Measurements from ENCODE around the gene CAST. TPM values are rescaled to one million over a fixed set of nuclear protein-coding genes. Genes with fewer than 3 reads are reported as not detected.

The CAST gene
- total RNA-seq, 1 experiment from 2014 or later: 52.3 TPM

DNA sequence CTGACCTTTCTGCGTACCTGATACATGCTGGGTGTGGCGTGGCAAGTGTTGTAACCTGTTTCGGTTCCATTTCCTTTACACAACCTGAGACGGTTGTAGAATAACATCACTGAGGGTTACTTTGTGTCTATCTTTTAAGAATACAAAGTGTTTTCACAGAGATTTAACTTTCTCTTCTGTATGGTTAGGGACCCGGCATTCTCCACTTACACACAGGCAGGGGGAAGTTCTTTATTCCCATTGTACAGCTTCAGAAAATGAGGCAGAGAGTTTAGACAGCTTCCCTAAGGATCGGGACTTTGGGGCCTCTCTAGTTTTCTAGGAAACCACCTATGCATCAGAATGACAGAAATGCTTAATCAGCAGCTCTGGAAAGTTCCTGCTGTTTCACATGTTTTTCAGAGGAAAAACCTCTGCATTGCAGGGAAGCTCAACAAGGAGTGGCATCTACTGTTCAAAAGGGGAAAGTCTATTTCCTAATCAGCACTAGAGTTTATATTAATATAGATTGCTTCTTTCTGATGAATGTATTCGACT is 41.3 kb downstream of the CAST start:
- H3K79me2 ChIP-seq (ENCODE audit: insufficient read depth, low read length): no peaks in the 10 kb centered on the region
- no peak overlapping the region for H2BK15ac ChIP-seq (ENCODE audit: low read depth, low read length)
- Mint-ChIP-seq H3K36me3 (ENCODE audit: insufficient read depth in 1 of 3, low read depth in 3 of 3) (no peaks in the 10 kb centered on the region), H3K4me1 (peaks cover 18 to 23% of the 10 kb centered on the region in 2 experiments), H3K27me3 (ENCODE audit: low read depth) (peaks cover 11% of the 10 kb centered on the region), H3K27ac (peak overlapping the region; percentile 36 to 75 (median 63); a peak in 2 of 7 replicates), H3K9me3 (no peaks in the 10 kb centered on the region), H3K4me3 (peak overlapping the region; percentile 84 to 86)
- DNase-seq: no peak
- no peak overlapping the region for H2AK5ac ChIP-seq (ENCODE audit: insufficient read length, low read length)
- H3K56ac ChIP-seq (ENCODE audit: insufficient read length, low read depth, low read length): no peak overlapping the region
- peak overlapping the region; percentile 85 for H3K4me2 ChIP-seq (ENCODE audit: insufficient read depth, insufficient read length, low read length)
- no peak overlapping the region for H4K8ac ChIP-seq (replicated peaks; ENCODE audit: insufficient read length, low read depth, low read length)
- no peaks in the 10 kb centered on the region for H3K79me1 ChIP-seq (ENCODE audit: insufficient read depth, low read depth, low read length, poor library complexity, severe bottlenecking)
- no peak overlapping the region for H3K18ac ChIP-seq (ENCODE audit: insufficient read length, low read depth, low read length)
- H3K23ac ChIP-seq (ENCODE audit: insufficient read length, low read depth, low read length): no peak overlapping the region
- no peak overlapping the region for H3K27ac ChIP-seq (ENCODE audit: insufficient read length, low read depth, low read length)
- peak overlapping the region; percentile 53 for H3K9ac ChIP-seq (ENCODE audit: extremely low read depth, insufficient read length, low read length)
- H2AFZ ChIP-seq (ENCODE audit: low read length): no peak overlapping the region
- peak overlapping the region; percentile 87; the same call in 1 of the 2 replicates for H3K14ac ChIP-seq (ENCODE audit: insufficient read depth, low read length)
- no peak overlapping the region for H2BK20ac ChIP-seq (ENCODE audit: low read depth, low read length, poor library complexity, severe bottlenecking)
- no peak overlapping the region for H3T11ph ChIP-seq (ENCODE audit: low read length)
- peaks cover 3% of the 10 kb centered on the region; the same call in 1 of the 2 replicates for H3K4me1 ChIP-seq (ENCODE audit: insufficient read depth, low read length)
- H3K23me2 ChIP-seq (ENCODE audit: insufficient read length, low read depth, low read length, poor library complexity, severe bottlenecking): peaks cover 7% of the 10 kb centered on the region
- no peak overlapping the region for H2BK120ac ChIP-seq (ENCODE audit: low read depth, low read length, poor library complexity, severe bottlenecking)
- WGBS (ENCODE audit: extremely low coverage, insufficient read length, low lambda C conversion rate): no CpG with 5 or more reads among the region's 7 CpGs
- TF ChIP-seq, protein P1, sequence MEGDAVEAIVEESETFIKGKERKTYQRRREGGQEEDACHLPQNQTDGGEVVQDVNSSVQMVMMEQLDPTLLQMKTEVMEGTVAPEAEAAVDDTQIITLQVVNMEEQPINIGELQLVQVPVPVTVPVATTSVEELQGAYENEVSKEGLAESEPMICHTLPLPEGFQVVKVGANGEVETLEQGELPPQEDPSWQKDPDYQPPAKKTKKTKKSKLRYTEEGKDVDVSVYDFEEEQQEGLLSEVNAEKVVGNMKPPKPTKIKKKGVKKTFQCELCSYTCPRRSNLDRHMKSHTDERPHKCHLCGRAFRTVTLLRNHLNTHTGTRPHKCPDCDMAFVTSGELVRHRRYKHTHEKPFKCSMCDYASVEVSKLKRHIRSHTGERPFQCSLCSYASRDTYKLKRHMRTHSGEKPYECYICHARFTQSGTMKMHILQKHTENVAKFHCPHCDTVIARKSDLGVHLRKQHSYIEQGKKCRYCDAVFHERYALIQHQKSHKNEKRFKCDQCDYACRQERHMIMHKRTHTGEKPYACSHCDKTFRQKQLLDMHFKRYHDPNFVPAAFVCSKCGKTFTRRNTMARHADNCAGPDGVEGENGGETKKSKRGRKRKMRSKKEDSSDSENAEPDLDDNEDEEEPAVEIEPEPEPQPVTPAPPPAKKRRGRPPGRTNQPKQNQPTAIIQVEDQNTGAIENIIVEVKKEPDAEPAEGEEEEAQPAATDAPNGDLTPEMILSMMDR (conservative IDR thresholded peaks at IDR 0.05): no peak
- no peak overlapping the region for H3K4ac ChIP-seq (ENCODE audit: low read depth, low read length)
- no peak overlapping the region for H2BK12ac ChIP-seq (ENCODE audit: insufficient read length, low read depth, low read length)
- no peaks in the 10 kb centered on the region for H3K9me3 ChIP-seq (ENCODE audit: control insufficient read depth, low read depth, low read length)
- H4K5ac ChIP-seq (ENCODE audit: insufficient read length, low read depth, low read length): no peak overlapping the region
- no peak overlapping the region for H4K91ac ChIP-seq (ENCODE audit: insufficient read length, low read depth, low read length)
- H2BK5ac ChIP-seq (ENCODE audit: insufficient read length, low read length): no peak overlapping the region
- H3K27me3 ChIP-seq (ENCODE audit: insufficient read depth, low read length): no peaks in the 10 kb centered on the region
- no peaks in the 10 kb centered on the region for H4K20me1 ChIP-seq (ENCODE audit: control insufficient read depth, insufficient read depth, insufficient read length)

Measured in H9 (cell line).